HFF-Myc (cell line): Measurements from ENCODE around the gene DDX1.
"Not testable (repeated sequence)": the region's sequence is repeated elsewhere in the genome, so short reads cannot be mapped to it uniquely, and the experiment has no call there.

ENCODE experiments used
- DNase-seq: peaks from one replicate; pipeline ENCODE4 v3.0.0-alpha.2; 2011; ENCODE audit warnings: low read depth; ENCODE audit errors: extremely low read depth
- H3K4me3 ChIP-seq: replicated peaks from 2 replicates; pipeline ENCODE4 v1.5.1; 2011; ENCODE audit warnings: low read depth, mild to moderate bottlenecking, control low read depth, low read length
- TF ChIP-seq, protein P1 (sequence below): IDR thresholded peaks from 2 replicates; pipeline ENCODE4 v1.5.1; 2012; ENCODE audit warnings: mild to moderate bottlenecking, low read depth, low read length, control low read depth; ENCODE audit errors: missing control alignments

DDX1 gene

GRCh38 chr2:15675456-15676195 is 84.0 kb downstream of the DDX1 start:
- no peak for DNase-seq
- H3K4me3 ChIP-seq: no peak overlapping the region
- TF ChIP-seq, protein P1, sequence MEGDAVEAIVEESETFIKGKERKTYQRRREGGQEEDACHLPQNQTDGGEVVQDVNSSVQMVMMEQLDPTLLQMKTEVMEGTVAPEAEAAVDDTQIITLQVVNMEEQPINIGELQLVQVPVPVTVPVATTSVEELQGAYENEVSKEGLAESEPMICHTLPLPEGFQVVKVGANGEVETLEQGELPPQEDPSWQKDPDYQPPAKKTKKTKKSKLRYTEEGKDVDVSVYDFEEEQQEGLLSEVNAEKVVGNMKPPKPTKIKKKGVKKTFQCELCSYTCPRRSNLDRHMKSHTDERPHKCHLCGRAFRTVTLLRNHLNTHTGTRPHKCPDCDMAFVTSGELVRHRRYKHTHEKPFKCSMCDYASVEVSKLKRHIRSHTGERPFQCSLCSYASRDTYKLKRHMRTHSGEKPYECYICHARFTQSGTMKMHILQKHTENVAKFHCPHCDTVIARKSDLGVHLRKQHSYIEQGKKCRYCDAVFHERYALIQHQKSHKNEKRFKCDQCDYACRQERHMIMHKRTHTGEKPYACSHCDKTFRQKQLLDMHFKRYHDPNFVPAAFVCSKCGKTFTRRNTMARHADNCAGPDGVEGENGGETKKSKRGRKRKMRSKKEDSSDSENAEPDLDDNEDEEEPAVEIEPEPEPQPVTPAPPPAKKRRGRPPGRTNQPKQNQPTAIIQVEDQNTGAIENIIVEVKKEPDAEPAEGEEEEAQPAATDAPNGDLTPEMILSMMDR: no peak

DNA sequence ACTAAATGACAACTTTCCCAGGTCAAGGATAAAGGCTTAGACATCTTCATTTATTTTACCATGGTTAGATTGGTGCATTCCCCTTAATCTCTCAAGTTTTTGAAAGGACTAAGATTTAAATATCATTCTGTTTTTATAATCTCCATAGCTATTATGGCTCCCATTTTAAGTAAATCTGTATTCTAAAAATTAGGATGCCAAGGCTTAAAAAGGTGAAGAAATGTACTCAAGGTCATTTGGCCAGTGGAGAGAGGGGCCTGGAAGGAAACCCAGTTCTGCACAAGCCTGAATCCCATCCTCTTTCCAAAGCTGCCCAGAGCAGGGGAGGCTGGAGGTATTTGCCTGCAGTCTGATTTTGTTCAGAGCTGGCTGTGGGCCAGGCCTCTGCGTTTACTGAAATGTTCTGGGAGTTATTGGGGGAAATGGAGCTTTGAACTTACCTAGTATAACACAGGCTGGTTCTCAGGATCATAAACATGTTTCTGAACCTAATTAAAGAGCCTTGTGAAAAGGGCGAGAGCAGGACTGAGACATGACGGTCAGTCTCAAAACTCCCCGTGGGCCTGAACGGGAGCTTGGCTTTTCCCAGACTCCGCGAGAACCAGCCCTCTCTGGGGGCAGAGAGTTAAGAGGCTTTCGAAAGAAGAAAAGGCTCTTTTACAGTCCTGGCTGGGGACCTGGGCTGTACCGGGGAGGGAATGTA is 85.6 kb downstream of the DDX1 start:
- DNase-seq: no peak
- no peak overlapping the region for H3K4me3 ChIP-seq
- TF ChIP-seq, protein P1: no peak

DNA sequence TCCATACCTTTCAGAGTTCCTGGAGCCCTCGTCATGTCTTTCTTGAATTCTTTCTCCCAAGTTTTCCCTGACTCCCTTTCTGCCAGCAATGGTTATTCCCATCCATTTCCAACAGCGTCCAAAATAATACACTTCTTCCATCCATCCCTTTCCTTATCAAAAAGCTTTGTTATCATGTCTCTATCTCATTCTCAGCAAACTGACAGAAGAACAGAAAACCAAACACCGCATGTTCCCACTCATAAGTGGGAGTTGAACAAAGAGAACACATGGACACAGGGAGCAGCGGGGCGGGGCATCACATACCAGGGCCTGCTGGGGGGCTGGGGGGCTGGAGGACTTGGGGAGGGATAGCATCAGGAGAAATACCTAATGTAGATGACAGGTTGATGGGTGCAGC is 86.7 kb downstream of the DDX1 start:
- TF ChIP-seq, protein P1: no peak
- H3K4me3 ChIP-seq: no peak overlapping the region
- DNase-seq: no peak

DNA sequence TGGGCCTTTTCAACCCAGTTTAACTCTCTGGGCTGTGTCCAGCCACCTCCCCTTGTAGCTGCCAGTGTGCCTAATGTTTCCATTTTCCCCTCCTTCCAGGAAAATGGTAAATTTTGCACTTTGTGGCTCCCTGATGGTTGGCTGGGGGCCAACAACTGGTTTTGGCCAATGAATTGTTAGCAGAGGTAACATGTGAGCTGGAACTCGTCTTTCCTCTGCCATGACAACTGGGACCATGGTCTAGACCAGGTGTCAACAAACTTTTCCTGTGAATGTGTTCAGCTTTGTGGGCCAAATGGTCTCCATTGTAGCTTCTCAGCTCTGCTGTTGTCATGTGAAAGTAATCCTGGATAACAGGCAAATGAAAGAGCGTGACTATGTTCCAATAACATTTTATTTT is 87.2 kb downstream of the DDX1 start:
- TF ChIP-seq, protein P1: no peak
- no peak overlapping the region for H3K4me3 ChIP-seq
- no peak for DNase-seq

GRCh38 chr2:15679386-15679924 is 87.8 kb downstream of the DDX1 start:
- TF ChIP-seq, protein P1: no peak
- DNase-seq: no peak
- no peak overlapping the region for H3K4me3 ChIP-seq

GRCh38 chr2:15680132-15680531 is 88.5 kb downstream of the DDX1 start:
- not testable (repeated sequence) for DNase-seq, H3K4me3 ChIP-seq
